ENCODE measurements around the gene MAG. TPM values are rescaled to one million over a fixed set of nuclear protein-coding genes. Genes with fewer than 3 reads are reported as not detected.

Gene MAG
- total RNA-seq, 1 donor from 2014 or later = not detected

DNA sequence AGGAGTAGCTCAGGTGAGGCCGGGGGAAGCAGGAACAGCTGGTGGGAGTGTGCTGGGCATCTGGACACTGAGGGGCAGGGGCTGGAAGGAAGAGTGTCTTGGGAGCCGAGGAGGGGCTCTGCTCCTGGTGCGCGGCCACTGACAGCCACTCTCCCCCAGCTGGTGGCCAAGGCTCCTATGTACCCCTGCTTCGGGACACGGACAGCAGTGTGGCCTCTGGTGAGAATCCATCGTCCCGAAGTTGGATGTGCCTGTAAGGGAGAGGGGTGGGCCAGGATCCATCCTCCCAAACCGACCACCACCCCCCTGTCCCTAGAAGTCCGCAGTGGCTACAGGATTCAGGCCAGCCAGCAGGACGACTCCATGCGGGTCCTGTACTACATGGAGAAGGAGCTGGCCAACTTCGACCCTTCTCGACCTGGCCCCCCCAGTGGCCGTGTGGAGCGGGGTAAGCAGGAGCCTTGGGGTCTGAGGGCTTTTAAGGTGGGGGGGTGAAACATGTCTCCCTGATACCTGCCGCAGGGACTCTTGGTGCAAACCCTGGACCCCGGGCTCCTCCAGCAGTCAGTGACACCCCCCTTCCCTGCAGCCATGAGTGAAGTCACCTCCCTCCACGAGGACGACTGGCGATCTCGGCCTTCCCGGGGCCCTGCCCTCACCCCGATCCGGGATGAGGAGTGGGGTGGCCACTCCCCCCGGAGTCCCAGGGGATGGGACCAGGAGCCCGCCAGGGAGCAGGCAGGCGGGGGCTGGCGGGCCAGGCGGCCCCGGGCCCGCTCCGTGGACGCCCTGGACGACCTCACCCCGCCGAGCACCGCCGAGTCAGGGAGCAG is 25.2 kb upstream of the MAG start:
- intact Hi-C loops (cut with DNase I) = no loop called here

DNA sequence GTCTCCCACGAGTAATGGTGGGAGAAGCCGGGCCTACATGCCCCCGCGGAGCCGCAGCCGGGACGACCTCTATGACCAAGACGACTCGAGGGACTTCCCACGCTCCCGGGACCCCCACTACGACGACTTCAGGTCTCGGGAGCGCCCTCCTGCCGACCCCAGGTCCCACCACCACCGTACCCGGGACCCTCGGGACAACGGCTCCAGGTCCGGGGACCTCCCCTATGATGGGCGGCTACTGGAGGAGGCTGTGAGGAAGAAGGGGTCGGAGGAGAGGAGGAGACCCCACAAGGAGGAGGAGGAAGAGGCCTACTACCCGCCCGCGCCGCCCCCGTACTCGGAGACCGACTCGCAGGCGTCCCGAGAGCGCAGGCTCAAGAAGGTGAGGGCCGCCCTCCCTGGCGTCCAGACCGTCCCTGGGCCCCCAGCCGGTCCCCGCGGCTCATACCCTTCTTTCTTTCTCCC is 24.6 kb upstream of the MAG start:
- DNase-seq (peak; percentile 74), ATAC-seq (peak; percentile 24 to 54)
- Histone ChIP-seq H3K4me1 (peaks cover 52% of the 10 kb centered on the region), H3K4me3 (peak overlapping the region; percentile 90), H3K9me3 (no peaks in the 10 kb centered on the region), H3K27ac (peak overlapping the region; percentile 93), H3K36me3 (peaks cover 55% of the 10 kb centered on the region), H3K27me3 (ENCODE audit: low read depth) (no peaks in the 10 kb centered on the region)
- TF ChIP-seq, protein P1, sequence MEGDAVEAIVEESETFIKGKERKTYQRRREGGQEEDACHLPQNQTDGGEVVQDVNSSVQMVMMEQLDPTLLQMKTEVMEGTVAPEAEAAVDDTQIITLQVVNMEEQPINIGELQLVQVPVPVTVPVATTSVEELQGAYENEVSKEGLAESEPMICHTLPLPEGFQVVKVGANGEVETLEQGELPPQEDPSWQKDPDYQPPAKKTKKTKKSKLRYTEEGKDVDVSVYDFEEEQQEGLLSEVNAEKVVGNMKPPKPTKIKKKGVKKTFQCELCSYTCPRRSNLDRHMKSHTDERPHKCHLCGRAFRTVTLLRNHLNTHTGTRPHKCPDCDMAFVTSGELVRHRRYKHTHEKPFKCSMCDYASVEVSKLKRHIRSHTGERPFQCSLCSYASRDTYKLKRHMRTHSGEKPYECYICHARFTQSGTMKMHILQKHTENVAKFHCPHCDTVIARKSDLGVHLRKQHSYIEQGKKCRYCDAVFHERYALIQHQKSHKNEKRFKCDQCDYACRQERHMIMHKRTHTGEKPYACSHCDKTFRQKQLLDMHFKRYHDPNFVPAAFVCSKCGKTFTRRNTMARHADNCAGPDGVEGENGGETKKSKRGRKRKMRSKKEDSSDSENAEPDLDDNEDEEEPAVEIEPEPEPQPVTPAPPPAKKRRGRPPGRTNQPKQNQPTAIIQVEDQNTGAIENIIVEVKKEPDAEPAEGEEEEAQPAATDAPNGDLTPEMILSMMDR (IDR thresholded peaks at IDR 0.05) = no peak
- intact Hi-C loops (cut with DNase I) = no loop called here

More for the DNA sequence above, 25.2 kb upstream of the MAG start:
- H3K4me3 ChIP-seq = peak overlapping the region; percentile 90
- H3K36me3 ChIP-seq = peaks cover 52% of the 10 kb centered on the region
- H3K27me3 ChIP-seq (ENCODE audit: low read depth) = no peaks in the 10 kb centered on the region
- peak overlapping the region; percentile 93 for H3K27ac ChIP-seq
- H3K4me1 ChIP-seq = peaks cover 57% of the 10 kb centered on the region
- DNase-seq (peak; percentile 52), ATAC-seq (peak; percentile 1 to 4)
- TF ChIP-seq, protein P1 (IDR thresholded peaks at IDR 0.05) = no peak
- no peaks in the 10 kb centered on the region for H3K9me3 ChIP-seq

DNA sequence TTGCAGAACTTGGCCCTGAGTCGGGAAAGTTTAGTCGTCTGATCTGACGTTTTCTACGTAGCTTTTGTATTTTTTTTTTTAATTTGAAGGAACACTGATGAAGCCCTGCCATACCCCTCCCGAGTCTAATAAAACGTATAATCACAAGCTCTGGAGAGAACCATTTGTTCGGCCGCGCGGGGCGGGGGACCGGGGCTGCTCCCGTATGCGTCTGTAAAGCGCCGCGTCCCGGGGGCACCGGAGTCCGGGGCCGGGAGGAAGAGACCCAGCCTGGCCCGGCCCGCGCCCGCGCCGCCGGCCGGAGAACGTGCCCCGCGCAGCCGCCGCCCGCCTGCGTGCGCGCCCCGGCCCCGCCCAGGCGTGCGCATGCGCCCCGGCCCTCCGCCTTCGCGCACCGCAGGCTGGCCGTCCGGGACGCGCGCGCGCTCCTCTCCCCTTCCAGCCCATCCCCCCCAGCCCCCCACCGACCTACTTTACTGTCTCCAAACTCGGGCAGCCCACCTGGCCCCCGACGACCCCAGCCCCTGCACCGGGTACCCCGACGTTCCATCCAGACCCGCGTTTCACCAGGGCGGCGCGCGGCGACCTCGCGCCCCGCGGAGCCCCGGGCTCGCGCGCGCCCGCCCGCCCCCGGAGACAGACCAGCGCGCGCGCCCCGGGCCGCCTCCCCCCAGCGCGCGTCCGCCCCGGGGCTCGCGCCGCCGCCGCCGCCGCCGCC is 24.0 kb upstream of the MAG start:
- Histone ChIP-seq H3K27me3 (ENCODE audit: low read depth) (no peaks in the 10 kb centered on the region), H3K27ac (peak overlapping the region; percentile 93), H3K9me3 (no peaks in the 10 kb centered on the region), H3K4me1 (peaks cover 52% of the 10 kb centered on the region), H3K4me3 (peak overlapping the region; percentile 90), H3K36me3 (peaks cover 55% of the 10 kb centered on the region)
- DNase-seq (peak; percentile 88), ATAC-seq (peak; percentile 81 to 85)
- intact Hi-C loops (cut with DNase I) = no loop called here
- TF ChIP-seq, protein P1 (IDR thresholded peaks at IDR 0.05) = no peak

DNA sequence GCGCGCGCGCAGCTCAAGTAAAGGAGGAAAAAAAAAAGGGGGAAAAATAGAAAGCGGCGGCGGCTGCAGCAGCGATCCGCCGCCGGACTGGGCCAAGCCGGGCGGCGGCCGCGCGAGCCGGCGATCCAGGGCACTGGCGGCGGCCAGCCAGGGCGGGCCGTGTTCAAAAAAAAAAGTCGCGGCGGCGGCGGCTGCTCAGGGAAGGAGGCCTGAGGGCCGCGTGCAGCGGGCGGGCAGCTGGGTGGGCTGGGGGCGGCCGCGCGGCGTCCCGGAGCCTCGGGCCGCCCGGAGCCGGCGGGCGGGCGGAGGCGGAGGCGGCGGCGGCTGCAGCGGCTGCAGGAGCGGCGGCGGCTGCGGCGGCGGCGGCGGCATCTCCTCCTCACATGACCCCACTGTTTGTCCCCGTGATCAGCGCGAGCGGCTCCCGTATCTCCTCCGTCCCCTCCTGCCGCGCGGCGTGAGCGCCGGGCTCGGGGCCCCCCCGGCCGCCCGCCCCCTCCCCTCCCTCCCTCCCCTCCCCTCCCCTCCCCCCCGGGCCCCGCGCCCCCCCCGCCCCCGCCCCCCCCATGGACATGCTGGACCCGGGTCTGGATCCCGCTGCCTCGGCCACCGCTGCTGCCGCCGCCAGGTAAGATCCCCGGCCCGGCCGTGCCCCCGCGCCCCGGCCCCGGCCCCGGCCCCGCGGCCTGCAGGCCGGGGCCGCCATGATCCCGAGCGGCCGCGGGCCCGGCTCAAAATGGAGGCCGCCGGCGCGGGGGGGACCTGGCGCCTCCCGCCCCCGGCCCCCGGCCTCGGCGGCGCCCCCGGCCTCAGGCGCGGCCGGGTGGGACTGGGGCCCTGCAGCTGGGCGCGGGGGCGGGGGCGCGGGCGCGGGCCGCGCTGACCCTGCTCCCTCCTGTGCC is 23.2 kb upstream of the MAG start, which contains the start of gene USF2:
USF2 (plus strand) TSS at position 427 of the 902 bp plus-strand sequence; CDS start at position 567, 140 bp downstream.
- H3K9me3 ChIP-seq = no peaks in the 10 kb centered on the region
- peak within 1 kb of the TSS; percentile 93 for H3K27ac ChIP-seq
- DNase-seq = peak; percentile 86
- intact Hi-C loops (cut with DNase I) = no loop called here
- no peaks in the 10 kb centered on the region for H3K27me3 ChIP-seq (ENCODE audit: low read depth)
- TF ChIP-seq, protein P1 (IDR thresholded peaks at IDR 0.05) = no peak
- peak within 1 kb of the TSS; percentile 90 for H3K4me3 ChIP-seq
- peaks cover 52% of the 10 kb centered on the region for H3K4me1 ChIP-seq
- peaks cover 55% of the 10 kb centered on the region for H3K36me3 ChIP-seq
- ATAC-seq = no peak
